CD4-positive, alpha-beta T cell treated with Interleukin-4 for 4 hours (primary cell): ENCODE measurements around the gene TULP4.
"Not testable (repeated sequence)": the region's sequence is repeated elsewhere in the genome, so short reads cannot be mapped to it uniquely, and the experiment has no call there.

Experiments used
- DNase-seq: peaks from one replicate; pipeline ENCODE4 v3.0.0-alpha.2; 2020

The TULP4 gene

DNA sequence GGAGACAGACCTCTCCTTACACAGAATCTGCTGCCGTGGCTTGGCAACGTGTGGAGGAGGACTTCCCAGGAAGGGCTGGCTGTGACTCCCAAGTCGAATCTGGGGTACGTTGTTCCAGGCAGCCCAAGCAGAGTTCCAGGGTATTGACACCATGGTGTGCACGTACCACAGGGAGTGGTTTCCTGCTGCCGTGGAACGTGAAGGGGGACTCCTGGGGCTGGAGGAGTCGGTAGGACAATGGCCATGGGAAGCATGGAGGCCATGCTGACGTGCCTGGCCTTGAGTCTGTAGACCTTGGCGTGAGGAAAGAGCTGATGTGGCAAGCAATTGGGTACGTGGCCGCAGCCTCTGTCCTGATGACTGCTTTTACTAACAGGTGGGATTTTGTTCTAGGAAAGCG is 119.3 kb downstream of the TULP4 start:
- no peak for DNase-seq

DNA sequence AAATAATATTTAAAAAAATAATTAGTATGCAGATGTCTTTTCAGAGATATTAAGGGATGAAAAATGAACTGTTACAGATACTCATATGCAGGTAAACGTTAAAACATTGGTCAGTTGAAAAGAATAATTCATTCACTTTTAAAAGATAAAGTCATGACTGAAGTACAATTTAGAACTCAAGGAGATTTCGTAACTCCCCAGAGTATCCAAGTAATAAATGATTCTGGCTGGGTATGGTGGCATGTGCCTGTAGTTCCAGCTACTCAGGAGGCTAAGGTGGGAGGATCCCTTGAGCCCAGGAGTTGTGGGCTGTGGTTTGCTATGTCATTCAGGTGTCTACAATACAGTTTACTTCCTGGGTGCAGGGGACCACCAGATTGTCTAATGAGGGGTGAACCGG is 125.3 kb downstream of the TULP4 start:
- no peak for DNase-seq

DNA sequence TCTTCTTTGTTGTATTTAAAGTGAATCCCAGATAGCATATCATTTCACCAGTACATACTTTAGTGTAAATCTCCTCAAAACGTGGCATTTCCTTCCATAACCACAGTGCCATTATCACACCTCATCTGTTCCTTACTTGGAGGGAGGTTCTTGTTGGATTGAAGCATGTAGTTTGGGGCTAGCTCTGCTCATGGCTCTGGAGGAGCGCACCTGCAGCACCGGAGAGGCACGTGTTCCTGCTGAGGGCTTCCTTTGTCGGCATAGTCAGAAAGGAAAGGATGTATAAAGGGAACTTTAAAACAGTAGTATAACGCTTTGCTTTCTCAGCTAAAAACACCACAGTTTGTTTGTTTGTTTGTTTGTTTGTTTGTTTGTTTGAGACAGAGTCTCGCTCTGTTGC is 126.0 kb downstream of the TULP4 start:
- DNase-seq = no peak

DNA sequence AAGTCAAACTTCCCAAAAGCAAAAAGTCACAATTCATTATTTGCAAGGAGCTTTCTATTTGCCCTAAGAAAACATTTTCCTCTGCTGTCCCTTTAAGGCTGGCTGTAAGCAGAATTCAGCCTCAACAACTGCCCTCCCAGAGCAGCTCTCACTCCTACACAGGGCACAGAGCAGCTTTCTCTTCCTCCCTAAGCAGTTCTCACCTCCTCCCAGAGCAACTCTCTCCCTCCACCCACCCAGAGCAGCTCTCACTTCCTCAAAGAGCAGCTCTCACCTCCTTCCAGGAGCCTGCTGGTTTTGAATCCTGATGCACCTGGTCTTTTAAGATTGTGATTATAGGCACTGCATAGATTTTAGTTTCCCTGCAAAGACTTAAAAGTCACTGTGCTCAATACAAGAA is 127.0 kb downstream of the TULP4 start:
- DNase-seq = no peak

DNA sequence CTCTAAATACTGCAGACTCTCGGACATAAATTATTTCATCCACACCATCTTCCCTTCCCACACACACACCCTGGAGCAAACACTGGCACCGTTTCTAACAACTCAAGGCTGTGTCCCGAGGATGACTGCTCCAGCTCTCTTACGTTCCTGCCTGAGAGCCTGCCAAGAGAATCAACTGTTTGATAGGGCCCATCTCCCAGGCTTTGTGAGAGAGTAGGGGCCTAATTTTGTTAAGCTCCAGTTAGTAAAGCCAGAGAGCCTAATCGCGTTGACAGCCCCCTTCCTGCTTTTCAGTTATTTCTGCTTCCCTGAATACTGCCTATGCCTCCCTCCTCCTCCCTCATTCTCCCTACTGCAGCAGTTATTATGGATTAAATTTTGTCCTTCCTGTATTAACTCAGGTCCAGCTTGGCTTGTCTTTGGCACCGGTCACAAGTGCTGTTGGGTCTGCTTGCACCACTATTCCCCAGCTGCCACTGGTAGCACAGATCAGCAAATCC is 129.5 kb downstream of the TULP4 start:
- DNase-seq = no peak

DNA sequence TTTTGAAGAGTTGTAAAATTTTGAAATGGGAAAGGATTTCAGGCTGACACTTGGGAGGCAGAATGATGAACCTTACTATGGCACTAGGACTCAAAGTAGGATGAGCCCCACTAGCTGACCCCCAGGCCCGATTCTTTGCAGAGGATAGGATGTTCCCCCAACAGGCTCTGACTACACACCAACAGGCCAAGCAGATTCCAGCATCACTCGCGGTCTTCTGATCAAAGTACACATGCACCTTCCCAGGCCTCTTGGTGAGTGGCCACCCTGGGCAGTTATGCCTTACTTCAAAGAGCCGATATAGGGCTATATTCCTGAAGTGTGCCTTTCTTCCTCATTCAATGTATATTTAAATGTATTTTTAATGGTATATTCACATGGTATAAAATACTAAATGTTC is 130.0 kb downstream of the TULP4 start:
- DNase-seq = no peak

DNA sequence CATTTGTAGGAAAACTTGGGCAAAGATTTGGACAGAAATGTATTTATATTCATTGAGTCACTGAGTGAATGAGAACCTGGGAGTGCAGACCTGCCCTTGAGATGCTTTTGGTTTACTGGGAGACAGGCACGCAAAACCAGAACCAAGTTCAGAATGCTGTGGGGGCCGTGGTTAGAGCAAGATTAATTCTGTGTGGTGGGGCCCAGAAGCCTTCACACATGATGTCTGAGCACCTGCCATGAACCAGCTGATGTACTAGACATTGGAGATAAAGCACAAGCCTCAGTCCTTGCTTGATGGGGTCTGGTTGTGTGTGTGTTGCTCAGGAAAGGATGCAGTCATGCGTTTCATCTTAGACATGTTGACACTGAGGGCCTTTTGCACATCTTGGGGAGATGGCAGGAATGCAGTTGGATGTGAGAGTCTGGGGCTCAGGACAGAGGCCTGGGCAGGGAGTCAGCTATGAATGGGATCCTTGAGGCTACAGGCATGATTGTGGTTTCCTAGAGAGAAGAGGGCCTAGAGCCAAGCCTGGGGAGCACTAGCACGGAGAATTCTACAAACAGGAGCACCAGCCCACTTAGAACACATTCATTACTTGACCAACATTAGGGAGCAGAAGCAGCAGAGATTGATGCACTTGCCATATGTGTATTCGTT is 133.3 kb downstream of the TULP4 start:
- DNase-seq = no peak

DNA sequence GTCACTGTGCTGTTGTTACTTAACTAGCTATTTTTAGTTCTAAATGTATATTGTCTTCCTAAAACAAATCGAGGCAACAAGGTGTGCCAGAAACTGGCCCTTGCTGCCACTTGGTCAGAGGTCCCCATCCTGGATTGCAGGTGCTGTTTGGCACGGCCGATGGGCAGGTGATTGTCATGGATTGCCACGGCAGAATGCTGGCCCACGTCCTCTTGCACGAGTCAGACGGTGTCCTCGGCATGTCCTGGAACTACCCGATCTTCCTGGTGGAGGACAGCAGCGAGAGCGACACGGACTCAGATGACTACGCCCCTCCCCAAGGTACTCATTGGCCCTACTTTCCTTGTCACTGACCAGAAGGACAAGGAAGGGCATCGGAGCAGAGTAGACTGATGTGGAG is 136.6 kb downstream of the TULP4 start:
- DNase-seq = no peak

DNA sequence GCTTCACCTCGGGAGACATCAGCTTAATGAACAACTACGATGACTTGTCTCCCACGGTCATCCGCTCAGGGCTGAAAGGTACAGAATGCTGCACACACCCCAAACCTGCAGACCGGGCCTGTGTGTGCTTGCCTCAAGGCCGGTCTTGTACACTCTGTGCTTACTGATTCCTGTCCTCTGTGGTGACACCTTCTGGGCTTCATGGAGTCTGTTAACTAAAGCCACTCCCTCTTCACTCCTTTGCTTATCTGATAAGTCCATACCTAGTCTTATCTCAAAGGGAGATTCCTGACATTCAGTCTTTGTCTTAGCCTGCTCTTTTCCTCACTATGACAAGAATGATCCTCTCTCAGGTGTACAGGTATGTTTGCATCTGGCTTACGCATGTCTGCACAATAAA is 139.9 kb downstream of the TULP4 start:
- no peak for DNase-seq

DNA sequence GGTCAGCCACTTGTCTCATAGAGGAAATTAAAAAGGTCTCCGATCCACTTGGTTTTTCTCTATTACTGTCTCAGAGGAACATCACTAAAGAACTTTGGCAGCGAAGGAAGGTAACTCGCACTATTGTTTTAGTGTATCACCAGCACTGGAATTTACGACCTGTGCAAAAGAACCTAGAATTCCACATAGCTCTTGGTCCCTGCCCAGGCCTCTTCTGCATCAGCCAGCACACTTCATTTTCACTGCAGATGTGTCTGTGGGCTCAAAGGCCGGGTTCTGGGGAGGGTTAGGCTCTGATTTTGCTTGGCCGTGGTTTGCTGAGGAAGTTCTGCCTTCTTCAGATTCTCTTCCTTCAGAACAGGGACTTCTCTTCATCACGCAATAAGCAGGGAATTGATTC is 144.9 kb downstream of the TULP4 start:
- no peak for DNase-seq

DNA sequence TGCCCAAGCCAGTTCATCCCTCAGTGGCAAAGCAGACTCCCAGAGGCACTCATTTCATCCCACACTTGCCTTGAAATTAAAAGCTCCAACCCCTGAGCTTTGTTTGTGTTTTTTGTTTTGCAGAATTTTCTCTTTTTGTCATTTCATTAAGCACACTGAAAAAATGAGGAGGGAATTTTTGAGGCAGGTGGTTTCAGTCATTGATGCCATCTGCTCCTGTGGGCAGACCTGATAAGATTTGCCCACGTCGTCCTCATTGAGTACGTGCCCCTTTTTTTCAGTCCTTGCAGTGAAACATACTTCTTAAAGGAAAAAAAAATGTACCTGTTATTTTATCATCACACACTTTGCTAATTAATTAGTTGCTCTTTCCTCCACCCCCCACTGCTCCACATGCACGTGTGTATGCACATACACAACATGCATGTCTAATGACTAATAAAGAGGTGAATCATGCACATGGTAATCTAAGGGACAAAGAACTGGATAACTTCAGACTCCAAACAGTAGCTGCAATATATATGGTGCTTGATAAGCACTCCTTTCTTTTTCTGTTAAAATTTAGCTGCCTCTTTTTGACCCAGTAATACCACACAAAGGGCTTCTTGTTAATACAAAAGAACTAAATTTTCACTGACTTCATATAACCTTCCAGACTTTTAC is 145.5 kb downstream of the TULP4 start:
- no peak for DNase-seq

DNA sequence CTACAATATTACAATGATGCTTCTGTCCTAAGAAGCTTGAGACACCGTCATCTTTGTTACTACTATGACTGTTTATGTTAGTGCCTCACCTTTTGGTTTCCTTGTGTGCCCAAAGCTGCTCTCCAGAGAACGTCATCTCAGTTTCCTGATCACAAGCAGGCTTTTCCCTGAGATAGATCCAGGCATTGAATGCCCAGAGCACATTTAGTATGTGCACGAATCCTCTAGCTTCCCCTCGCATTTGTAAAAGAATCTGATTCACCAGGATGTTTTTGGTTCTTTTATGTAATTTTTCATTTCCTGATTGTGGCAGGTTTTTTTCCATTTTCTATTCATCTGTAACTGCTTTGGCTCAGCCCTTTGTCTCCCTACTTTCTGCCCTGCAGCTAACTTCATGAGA is 147.5 kb downstream of the TULP4 start:
- DNase-seq = no peak

DNA sequence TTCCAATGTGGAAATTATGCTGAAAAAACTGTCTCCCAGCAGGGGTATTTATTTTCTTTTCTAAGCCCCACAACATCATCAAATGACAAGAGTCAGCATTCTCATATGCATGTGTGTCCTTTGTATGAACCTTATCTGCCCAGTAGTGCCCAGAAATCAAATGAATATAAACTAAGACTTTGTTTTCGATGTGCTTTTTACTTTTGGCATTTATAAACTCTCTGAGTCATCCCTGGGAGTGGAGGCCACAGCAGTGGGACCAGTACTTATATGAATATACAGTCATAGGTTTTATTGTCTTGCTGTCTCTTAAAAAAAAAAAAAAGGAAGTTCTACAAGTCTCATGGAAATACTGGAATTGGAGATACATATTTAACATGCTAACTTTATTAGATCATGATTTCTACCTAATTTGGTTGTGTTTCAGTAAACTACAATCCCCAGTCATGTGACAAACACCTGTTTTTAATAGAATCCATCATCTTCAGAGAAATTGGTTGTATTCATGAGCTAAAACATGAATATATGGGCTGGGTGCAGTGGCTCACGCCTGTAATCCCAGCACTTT is 148.4 kb downstream of the TULP4 start:
- DNase-seq = no peak

DNA sequence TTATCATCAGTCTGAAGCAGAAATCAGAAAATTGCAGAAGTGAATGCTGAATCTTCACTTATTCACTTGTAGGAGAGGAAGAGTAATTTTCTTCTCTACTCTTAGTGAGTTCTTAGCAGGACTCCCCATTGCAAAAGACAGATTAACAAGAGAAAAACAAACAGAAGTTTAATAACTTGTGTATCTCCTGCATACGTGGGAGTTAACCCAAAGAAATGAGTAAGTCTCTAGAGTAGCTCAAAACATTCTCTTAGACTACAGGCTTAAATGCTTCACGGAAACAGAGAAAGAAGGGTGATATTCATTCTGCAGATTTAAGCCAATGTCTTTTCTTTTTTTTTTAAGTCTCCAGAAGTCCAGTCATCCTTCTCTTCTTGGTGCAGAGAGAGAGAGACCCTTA is 149.7 kb downstream of the TULP4 start:
- no peak for DNase-seq

DNA sequence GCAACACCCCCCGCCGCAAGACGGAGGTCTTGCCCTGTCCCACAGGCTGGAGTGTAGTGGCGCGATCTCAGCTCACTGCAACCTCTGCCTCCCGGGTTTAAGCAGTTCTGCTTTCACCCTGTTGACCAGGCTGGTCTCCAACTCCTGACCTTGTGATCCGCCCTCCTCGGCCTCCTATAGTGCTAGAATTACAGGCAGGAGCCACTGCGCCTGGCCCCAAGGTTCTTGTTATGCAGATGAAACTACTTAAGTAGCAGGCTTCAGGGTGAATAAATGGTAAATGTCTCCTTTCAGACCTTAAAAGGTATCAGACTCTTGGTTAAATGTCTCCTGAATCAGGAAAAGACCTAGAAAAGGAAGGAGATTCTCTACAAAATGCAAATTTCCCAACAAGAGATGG is 152.2 kb downstream of the TULP4 start:
- no peak for DNase-seq

DNA sequence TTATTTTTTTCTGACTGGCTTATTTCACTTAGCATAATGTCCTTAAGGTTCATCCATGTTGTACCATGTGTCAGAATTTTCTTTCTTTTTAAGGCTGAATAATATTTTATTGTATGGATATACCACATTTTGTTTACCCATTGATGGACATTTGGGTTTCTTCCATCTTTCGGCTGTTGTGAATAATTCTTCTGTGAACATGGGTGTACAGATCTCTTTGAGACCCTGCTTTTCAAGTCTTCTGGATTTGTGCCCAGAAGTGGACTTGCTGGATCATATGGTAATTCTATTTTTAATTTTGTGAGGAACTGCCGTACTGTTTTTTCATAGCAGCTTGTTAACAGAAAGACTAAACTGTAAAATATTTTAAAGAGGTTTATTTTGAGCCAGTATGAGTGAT is 153.0 kb downstream of the TULP4 start:
- DNase-seq = no peak

DNA sequence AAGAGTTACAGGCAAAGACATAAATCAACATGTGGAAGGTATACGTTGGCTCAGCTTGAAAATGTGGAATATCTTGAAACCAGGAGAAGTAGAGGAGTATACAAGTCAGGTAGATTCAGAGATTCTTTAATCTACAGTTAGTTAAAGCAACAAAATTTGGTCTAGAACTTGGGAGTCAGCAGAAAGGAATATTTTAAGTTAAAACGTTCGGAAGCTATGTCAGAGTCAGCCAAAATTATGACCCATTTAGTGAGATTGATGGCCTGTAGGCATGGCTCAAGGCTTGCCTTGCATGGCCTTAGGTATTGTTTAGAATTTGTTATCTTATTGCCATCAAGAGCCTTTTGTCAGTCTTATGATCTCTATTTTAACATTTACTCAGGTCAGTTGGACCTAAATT is 153.5 kb downstream of the TULP4 start:
- DNase-seq = no peak

DNA sequence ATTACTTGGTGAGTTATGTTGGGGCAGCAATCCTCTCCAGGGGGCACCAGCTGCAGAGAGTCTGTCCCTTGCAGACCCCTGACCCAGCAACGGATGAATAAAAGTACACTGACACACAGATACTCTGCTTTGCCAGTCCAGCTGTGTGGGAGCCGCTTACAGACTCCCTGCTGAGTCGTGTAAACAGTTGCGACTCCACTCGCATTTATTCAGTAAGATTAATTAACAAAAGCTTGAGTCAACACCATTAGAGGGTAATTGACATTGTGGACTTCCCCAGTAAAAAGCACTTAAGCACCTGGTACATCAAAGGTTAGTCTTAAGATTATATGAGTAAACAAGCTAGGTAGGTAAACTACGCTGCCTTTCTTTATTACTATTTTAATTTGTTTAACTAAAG is 155.7 kb downstream of the TULP4 start:
- no peak for DNase-seq

DNA sequence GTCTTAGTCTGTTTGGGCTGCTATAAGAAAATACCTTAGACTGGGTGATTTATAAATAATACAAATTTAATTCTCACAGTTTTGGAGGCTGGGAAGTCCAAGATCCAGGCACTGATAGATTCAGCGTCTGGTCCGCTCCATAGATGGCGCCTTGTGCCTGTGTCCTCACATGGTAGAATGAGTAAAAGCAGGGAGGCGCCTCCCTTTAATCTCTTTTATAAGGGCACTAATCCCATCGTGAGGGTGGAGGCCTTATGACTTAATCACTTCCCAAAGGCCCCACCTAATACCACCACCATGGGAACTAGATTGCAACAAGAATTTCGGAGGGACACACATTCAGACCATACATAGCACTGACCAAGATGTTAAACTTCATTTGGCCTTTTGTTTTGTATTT is 156.4 kb downstream of the TULP4 start:
- DNase-seq = no peak

DNA sequence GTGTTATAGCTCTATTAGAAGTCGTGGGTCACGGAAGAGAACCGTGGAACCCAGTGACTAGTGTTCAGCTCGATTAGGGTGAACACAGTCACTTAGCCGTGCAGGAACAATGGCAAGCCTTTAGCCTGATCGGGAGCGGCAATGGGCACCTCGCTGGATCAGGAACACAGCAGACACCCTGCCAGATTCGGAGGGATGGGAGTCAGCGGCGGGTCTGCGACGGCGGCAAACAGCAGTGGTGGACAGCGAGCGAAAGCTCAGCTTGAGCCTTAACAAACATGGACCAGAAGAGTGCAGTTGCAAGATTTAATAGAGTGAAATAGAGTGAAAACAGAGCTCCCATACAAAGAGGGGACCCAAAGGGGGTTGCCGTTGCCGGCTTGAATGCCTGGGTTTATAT is 157.8 kb downstream of the TULP4 start:
- DNase-seq = not testable (repeated sequence)

DNA sequence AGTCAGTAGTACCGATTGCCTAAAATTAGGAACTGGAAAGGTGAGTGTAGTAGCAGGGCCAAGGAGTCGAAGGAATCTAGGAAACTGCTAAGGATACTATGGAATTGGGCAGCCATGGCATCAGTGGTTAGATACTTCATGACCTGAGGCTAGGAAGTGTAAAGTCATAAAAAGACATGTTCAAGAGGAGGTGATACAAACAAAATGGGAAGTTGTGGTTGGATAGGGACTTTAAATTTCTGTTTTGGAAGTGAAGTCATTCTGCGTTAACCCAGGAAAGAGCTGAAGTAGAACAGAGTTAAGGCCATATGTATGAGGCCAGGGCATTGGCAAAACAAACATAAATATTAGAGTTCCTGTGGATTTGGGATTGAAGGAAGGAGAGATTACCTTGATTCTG is 159.1 kb downstream of the TULP4 start:
- DNase-seq = no peak

DNA sequence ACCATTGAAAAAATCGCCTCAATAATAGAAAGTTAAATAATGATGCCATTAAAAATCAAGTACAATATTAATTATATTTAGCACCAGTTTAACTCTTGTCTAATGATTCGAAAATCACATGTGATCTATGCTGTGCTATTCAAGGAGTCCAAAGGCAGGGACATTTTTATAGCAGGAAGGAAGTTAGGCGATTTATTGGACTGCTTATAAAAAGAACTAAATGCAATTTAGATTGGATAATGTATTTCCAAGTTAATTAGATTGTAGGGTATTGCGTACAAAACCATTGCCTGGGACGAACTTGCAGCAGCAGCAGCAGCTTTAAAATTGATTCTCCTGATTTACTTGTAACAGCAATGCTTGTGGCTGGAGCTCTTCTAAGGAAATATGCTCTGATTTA is 160.2 kb downstream of the TULP4 start:
- no peak for DNase-seq

DNA sequence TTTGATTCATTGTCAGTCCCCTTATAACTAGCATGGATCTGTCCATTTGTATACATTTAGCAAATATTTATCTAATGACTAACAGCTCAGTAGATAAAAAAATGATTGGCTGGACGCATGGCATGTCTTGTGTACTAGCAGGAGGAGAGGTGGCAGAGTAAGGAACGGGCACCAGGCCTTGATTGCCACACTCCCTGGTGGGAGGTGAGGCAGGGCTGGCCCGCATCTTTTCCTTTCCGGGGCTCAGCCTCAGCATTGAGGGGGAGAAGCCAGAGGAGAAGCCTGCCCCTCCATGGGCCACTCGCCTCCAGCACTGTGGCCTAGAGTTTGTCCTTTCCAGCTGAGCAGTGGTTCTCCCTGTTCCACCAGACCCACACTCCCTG is 162.7 kb downstream of the TULP4 start:
- no peak for DNase-seq
